HCT116 (cell line): ENCODE results near the gene DZIP3. TPM values are rescaled to one million over a fixed set of nuclear protein-coding genes. Genes with fewer than 3 reads are reported as not detected.

Source experiments
- ATAC-seq: fragments of 200-7000 bp; cut with Tn5 transposase; 2 replicates; pipeline ENCODE4 v1.9.1; 2020; ENCODE audit warnings: mild to moderate bottlenecking, moderate library complexity
- BruUV-seq: library from RNA; stranded (reverse); fragments of 400-500 nt; replicated peaks from 2 replicates; lab custom pipeline; 2021; lab: Mats Ljungman, UMichigan
- CTCF ChIA-PET: fragments of 300-600 bp; sonication (Branson Sonifier 250); formaldehyde crosslinking; loops from one replicate; lab custom pipeline; 2021; ENCODE audit warnings: antibody characterized with exemption; lab: Charles Lee
- POLR2A ChIA-PET: fragments of 300-600, 350-600 bp; sonication (Branson Sonifier 250); formaldehyde crosslinking; loops from one replicate; lab custom pipeline; 2021; ENCODE audit warnings: antibody characterized with exemption; lab: Charles Lee
- RAD21 ChIA-PET, 2 experiments: fragments of 300-600 bp; sonication (Branson Sonifier 250); formaldehyde crosslinking; loops; one replicate each; lab custom pipeline; 2023; ENCODE audit warnings: low total read pairs in 2 of 2; ENCODE audit not compliant: uncharacterized antibody in 2 of 2, unreplicated experiment in 2 of 2, low non-redundant PET in 1 of 2; lab: Charles Lee
- DNase-seq: peaks from one replicate; pipeline ENCODE4 v3.0.0-alpha.2; 2010; ENCODE audit warnings: low read depth, low spot score
- H2AFZ ChIP-seq: fragments of 200-600 bp; shearing (Covaris generic), sonication (generic); 2 replicates; pipeline ENCODE4 v1.6.1; 2017; ENCODE audit warnings: low read depth, mixed run types, mixed read lengths, antibody characterized with exemption, low read length; ENCODE audit not compliant: poor library complexity, severe bottlenecking
- H3K27ac ChIP-seq: 2 replicates; pipeline ENCODE4 v1.5.1; 2012; ENCODE audit warnings: low read depth, low read length
- H3K27me3 ChIP-seq: fragments of 200-600 bp; sonication (generic); 2 replicates; pipeline ENCODE4 v1.6.1; 2016; ENCODE audit warnings: mixed run types, low read length, mixed read lengths; ENCODE audit not compliant: insufficient read depth
- H3K36me3 ChIP-seq, 2 experiments: fragments of 200-500 bp in 1 of 2; fragments of 200-600 bp in 1 of 2; sonication (Bioruptor generic) in 1 of 2; sonication (generic) in 1 of 2; 2 replicates each; pipeline versions ENCODE4 v1.5.1 to v1.6.1; 2014 to 2016; ENCODE audit warnings: low read length in 2 of 2, inconsistent platforms in 1 of 2, mixed read lengths in 1 of 2, mixed run types in 1 of 2; ENCODE audit not compliant: insufficient read depth in 2 of 2, control insufficient read depth in 1 of 2
- H3K4me1 ChIP-seq, 2 experiments: fragments of 200-600 bp in 1 of 2; sonication (generic) in 1 of 2; 2 replicates each; pipeline versions ENCODE4 v1.5.1 to v1.6.1; 2012 to 2017; ENCODE audit warnings: low read length in 2 of 2, inconsistent platforms in 1 of 2, mild to moderate bottlenecking in 1 of 2, mixed read lengths in 1 of 2, mixed run types in 1 of 2, moderate library complexity in 1 of 2; ENCODE audit not compliant: insufficient read depth in 2 of 2, control insufficient read depth in 1 of 2
- H3K4me2 ChIP-seq: fragments of 200-600 bp; sonication (generic); 2 replicates; pipeline ENCODE4 v1.6.1; 2017; ENCODE audit warnings: mixed run types, low read length, mixed read lengths
- H3K4me3 ChIP-seq, 2 experiments: fragments of 200-600 bp in 1 of 2; sonication (generic) in 1 of 2; replicated peaks in 1 of 2; 2 replicates each; pipeline ENCODE4 v1.5.1; 2011 to 2016; ENCODE audit warnings: low read length in 2 of 2, control low read depth in 1 of 2, low read depth in 1 of 2, mild to moderate bottlenecking in 1 of 2, mixed read lengths in 1 of 2, mixed run types in 1 of 2
- H3K79me2 ChIP-seq: fragments of 200-600 bp; sonication (generic); 2 replicates; pipeline ENCODE4 v1.6.1; 2017; ENCODE audit warnings: mild to moderate bottlenecking, mixed run types, low read length, moderate library complexity, mixed read lengths; ENCODE audit not compliant: insufficient read depth
- H3K9ac ChIP-seq: fragments of 200-600 bp; sonication (generic); 2 replicates; pipeline ENCODE4 v1.6.1; 2016; ENCODE audit warnings: low read length, mixed read lengths
- H3K9me2 ChIP-seq: fragments of 200-600 bp; sonication (generic), shearing (Covaris generic); 2 replicates; pipeline ENCODE4 v1.6.1; 2017; ENCODE audit warnings: mixed run types, mild to moderate bottlenecking, moderate library complexity; ENCODE audit not compliant: insufficient read depth
- H3K9me3 ChIP-seq, 2 experiments: fragments of 200-500 bp in 1 of 2; fragments of 200-600 bp in 1 of 2; sonication (Bioruptor generic) in 1 of 2; sonication (generic) in 1 of 2; 2 replicates each; pipeline ENCODE4 v1.6.1; 2014 to 2017; ENCODE audit warnings: low read length in 2 of 2, mixed read lengths in 2 of 2, inconsistent platforms in 1 of 2, low read depth in 1 of 2, mild to moderate bottlenecking in 1 of 2, mixed run types in 1 of 2, moderate library complexity in 1 of 2; ENCODE audit not compliant: control insufficient read depth in 1 of 2, insufficient read depth in 1 of 2
- H4K20me1 ChIP-seq: fragments of 200-600 bp; sonication (generic), shearing (Covaris generic); 2 replicates; pipeline ENCODE4 v1.6.1; 2017; ENCODE audit warnings: mixed run types, mild to moderate bottlenecking, moderate library complexity; ENCODE audit not compliant: insufficient read depth
- EZH2 ChIP-seq: fragments of 200-600 bp; sonication (generic); IDR thresholded peaks from 2 replicates; pipeline ENCODE4 v1.6.1; 2017; ENCODE audit warnings: antibody characterized with exemption, mixed run types
- EZH2phosphoT487 ChIP-seq: fragments of 200-600 bp; IDR thresholded peaks from 2 replicates; pipeline ENCODE4 v1.6.1; 2018; ENCODE audit warnings: antibody characterized with exemption, borderline replicate concordance
- FOSL1 ChIP-seq: IDR thresholded peaks from 2 replicates; pipeline ENCODE4 v1.6.1; 2012; ENCODE audit warnings: low read depth
- JUND ChIP-seq: IDR thresholded peaks from 2 replicates; pipeline ENCODE4 v1.6.1; 2012
- POLR2AphosphoS5 ChIP-seq: IDR thresholded peaks from 2 replicates; pipeline ENCODE4 v1.6.1; 2011; ENCODE audit warnings: mild to moderate bottlenecking, low read depth, low read length, moderate library complexity
- RAD21 ChIP-seq: IDR thresholded peaks from 2 replicates; pipeline ENCODE4 v1.6.1; 2012; ENCODE audit warnings: low read depth, mild to moderate bottlenecking
- SIN3A ChIP-seq: IDR thresholded peaks from 2 replicates; pipeline ENCODE4 v1.6.1; 2012; ENCODE audit warnings: low read depth
- SP1 ChIP-seq: IDR thresholded peaks from 2 replicates; pipeline ENCODE4 v1.6.1; 2012; ENCODE audit warnings: low read depth
- ZFX ChIP-seq: fragments of 450-650 bp; IDR thresholded peaks from 2 replicates; pipeline ENCODE4 v1.6.1; 2017
- ZNF274 ChIP-seq: fragments of 200-500 bp; sonication (Bioruptor generic); IDR thresholded peaks from 2 replicates; pipeline ENCODE4 v1.6.1; 2014; ENCODE audit warnings: mild to moderate bottlenecking, low read depth, low read length, inconsistent platforms
- intact Hi-C: fragments of 100-400 bp; cut with micrococcal nuclease; formaldehyde crosslinking; loops from 2 replicates; pipeline ENCODE4 v1.10.0; 2022
- total RNA-seq: library from RNA; stranded (reverse); gene quantifications from one replicate; pipeline ENCODE4 v1.2.1, GENCODE V29; 2021; ENCODE audit not compliant: unreplicated experiment
- TF ChIP-seq, protein P1 (sequence below): IDR thresholded peaks from 2 replicates; pipeline ENCODE4 v1.6.1; 2012
- TF ChIP-seq, protein P2 (sequence below): IDR thresholded peaks from 2 replicates; pipeline ENCODE4 v1.6.1; 2011; ENCODE audit warnings: mild to moderate bottlenecking, low read length, moderate library complexity; ENCODE audit not compliant: insufficient replicate concordance; ENCODE audit errors: extremely low read depth
- TF ChIP-seq, protein P3 (sequence below): IDR thresholded peaks from 2 replicates; pipeline ENCODE4 v1.6.1; 2012
- TF ChIP-seq, protein P4 (sequence below): IDR thresholded peaks from 2 replicates; pipeline ENCODE4 v1.6.1; 2012; ENCODE audit warnings: low read depth

DZIP3 gene
- total RNA-seq, 1 experiment from 2014 or later: 19.4 TPM

- intact Hi-C loops: no loop called here
- RAD21 ChIA-PET: no interaction called here
- H4K20me1 ChIP-seq: no peaks in the 10 kb centered on the region
- no TSS peak for BruUV-seq
- DNase-seq (no peak), ATAC-seq (no peak)
- H3K9me2 ChIP-seq: no peaks in the 10 kb centered on the region
- POLR2A ChIA-PET: interaction anchor here (1.1 to 2.3 kb wide), 3 partner anchors 8 to 14 kb away, joined by 4 to 12 read pairs (median 11); no protein-coding TSS in a partner anchor
- peak overlapping the region; percentile 93 for H3K9ac ChIP-seq
- peak overlapping the region; percentile 76 for H3K4me2 ChIP-seq
- TF ChIP-seq, protein P1, sequence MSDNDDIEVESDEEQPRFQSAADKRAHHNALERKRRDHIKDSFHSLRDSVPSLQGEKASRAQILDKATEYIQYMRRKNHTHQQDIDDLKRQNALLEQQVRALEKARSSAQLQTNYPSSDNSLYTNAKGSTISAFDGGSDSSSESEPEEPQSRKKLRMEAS: no peak
- no peak for TF ChIP-seq EZH2
- TF ChIP-seq RAD21: no peak
- CTCF ChIA-PET: no interaction called here
- H3K36me3 ChIP-seq: peaks cover 0 to 12% of the 10 kb centered on the region in 2 experiments; a peak in 2 of 4 replicates
- H3K27ac ChIP-seq: peak overlapping the region; percentile 87; the same call in 1 of the 2 replicates
- peaks cover 0 to 23% of the 10 kb centered on the region in 2 experiments; a peak in 3 of 4 replicates for H3K4me1 ChIP-seq
- peaks cover 68% of the 10 kb centered on the region for H3K79me2 ChIP-seq
- no peaks in the 10 kb centered on the region for H3K9me3 ChIP-seq
- peak overlapping the region; percentile 92 to 95 for H3K4me3 ChIP-seq
- no peak overlapping the region for H2AFZ ChIP-seq
- H3K27me3 ChIP-seq: no peaks in the 10 kb centered on the region
These were observed 921 bp upstream of the DZIP3 start for GRCh38 chr3:108588601-108589000.

- peaks cover 54% of the 10 kb centered on the region for H3K79me2 ChIP-seq
- H3K9me2 ChIP-seq: no peaks in the 10 kb centered on the region
- no peaks in the 10 kb centered on the region for H3K9me3 ChIP-seq
- peak overlapping the region; percentile 93 for H3K9ac ChIP-seq
- TF ChIP-seq JUND (peak; percentile 46; the same call in 1 of the 2 replicates), RAD21 (no peak), ZFX (no peak), EZH2 (no peak), SIN3A (no peak), EZH2phosphoT487 (no peak), FOSL1 (peak; percentile 43; the same call in 1 of the 2 replicates), ZNF274 (no peak), POLR2AphosphoS5 (no peak), SP1 (peak; percentile 0; the same call in 1 of the 2 replicates)
- TF ChIP-seq, protein P2, sequence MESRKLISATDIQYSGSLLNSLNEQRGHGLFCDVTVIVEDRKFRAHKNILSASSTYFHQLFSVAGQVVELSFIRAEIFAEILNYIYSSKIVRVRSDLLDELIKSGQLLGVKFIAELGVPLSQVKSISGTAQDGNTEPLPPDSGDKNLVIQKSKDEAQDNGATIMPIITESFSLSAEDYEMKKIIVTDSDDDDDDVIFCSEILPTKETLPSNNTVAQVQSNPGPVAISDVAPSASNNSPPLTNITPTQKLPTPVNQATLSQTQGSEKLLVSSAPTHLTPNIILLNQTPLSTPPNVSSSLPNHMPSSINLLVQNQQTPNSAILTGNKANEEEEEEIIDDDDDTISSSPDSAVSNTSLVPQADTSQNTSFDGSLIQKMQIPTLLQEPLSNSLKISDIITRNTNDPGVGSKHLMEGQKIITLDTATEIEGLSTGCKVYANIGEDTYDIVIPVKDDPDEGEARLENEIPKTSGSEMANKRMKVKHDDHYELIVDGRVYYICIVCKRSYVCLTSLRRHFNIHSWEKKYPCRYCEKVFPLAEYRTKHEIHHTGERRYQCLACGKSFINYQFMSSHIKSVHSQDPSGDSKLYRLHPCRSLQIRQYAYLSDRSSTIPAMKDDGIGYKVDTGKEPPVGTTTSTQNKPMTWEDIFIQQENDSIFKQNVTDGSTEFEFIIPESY: no peak
- TF ChIP-seq, protein P1: no peak
- TF ChIP-seq, protein P3, sequence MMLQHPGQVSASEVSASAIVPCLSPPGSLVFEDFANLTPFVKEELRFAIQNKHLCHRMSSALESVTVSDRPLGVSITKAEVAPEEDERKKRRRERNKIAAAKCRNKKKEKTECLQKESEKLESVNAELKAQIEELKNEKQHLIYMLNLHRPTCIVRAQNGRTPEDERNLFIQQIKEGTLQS: no peak
- TF ChIP-seq, protein P4, sequence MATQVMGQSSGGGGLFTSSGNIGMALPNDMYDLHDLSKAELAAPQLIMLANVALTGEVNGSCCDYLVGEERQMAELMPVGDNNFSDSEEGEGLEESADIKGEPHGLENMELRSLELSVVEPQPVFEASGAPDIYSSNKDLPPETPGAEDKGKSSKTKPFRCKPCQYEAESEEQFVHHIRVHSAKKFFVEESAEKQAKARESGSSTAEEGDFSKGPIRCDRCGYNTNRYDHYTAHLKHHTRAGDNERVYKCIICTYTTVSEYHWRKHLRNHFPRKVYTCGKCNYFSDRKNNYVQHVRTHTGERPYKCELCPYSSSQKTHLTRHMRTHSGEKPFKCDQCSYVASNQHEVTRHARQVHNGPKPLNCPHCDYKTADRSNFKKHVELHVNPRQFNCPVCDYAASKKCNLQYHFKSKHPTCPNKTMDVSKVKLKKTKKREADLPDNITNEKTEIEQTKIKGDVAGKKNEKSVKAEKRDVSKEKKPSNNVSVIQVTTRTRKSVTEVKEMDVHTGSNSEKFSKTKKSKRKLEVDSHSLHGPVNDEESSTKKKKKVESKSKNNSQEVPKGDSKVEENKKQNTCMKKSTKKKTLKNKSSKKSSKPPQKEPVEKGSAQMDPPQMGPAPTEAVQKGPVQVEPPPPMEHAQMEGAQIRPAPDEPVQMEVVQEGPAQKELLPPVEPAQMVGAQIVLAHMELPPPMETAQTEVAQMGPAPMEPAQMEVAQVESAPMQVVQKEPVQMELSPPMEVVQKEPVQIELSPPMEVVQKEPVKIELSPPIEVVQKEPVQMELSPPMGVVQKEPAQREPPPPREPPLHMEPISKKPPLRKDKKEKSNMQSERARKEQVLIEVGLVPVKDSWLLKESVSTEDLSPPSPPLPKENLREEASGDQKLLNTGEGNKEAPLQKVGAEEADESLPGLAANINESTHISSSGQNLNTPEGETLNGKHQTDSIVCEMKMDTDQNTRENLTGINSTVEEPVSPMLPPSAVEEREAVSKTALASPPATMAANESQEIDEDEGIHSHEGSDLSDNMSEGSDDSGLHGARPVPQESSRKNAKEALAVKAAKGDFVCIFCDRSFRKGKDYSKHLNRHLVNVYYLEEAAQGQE: no peak
- peak overlapping the region; percentile 92 to 95 for H3K4me3 ChIP-seq
- TSS peak; percentile 82 for BruUV-seq
- no peak for DNase-seq
- H3K36me3 ChIP-seq: peaks cover 0 to 8% of the 10 kb centered on the region in 2 experiments; a peak in 2 of 4 replicates
- ChIA-PET CTCF (no interaction called here), RAD21 (no interaction called here), POLR2A (interaction anchor here (1.4 to 2.3 kb wide), 4 partner anchors 9 to 119 kb away, joined by 3 to 12 read pairs (median 8); no protein-coding TSS in a partner anchor)
- ATAC-seq: no peak
- H3K27ac ChIP-seq: peak overlapping the region; percentile 87
- no peaks in the 10 kb centered on the region for H3K27me3 ChIP-seq
- intact Hi-C loops: no loop called here
- H3K4me1 ChIP-seq: peaks cover 0 to 23% of the 10 kb centered on the region in 2 experiments; a peak in 3 of 4 replicates
- H2AFZ ChIP-seq: no peak overlapping the region
- H4K20me1 ChIP-seq: no peaks in the 10 kb centered on the region
- H3K4me2 ChIP-seq: peak overlapping the region; percentile 76
These were observed 439 bp downstream of the DZIP3 start for GRCh38 chr3:108589998-108590323.
